HFFc6 (cell line): ENCODE results near the gene LENEP. TPM values are rescaled to one million over a fixed set of nuclear protein-coding genes. Genes with fewer than 3 reads are reported as not detected.

Experiments
- DNase-seq: peaks from one replicate; pipeline ENCODE4 v3.0.0-alpha.2; 2018
- H3K27ac Mint-ChIP-seq: 2 replicates; pipeline ENCODE4 v1.8.0; 2020; ENCODE audit warnings: mild to moderate bottlenecking, mixed read lengths
- H3K27me3 Mint-ChIP-seq: 2 replicates; pipeline ENCODE4 v1.8.0; 2021; ENCODE audit warnings: mild to moderate bottlenecking, moderate library complexity, mixed read lengths; ENCODE audit not compliant: insufficient read depth
- H3K36me3 Mint-ChIP-seq: 2 replicates; pipeline ENCODE4 v1.8.0; 2021; ENCODE audit warnings: low read depth, mixed read lengths
- H3K4me1 Mint-ChIP-seq: 2 replicates; pipeline ENCODE4 v1.8.0; 2020; ENCODE audit warnings: low read depth, mixed read lengths
- H3K4me3 Mint-ChIP-seq: 2 replicates; pipeline ENCODE4 v1.8.0; 2020; ENCODE audit warnings: mild to moderate bottlenecking, moderate library complexity, mixed read lengths
- H3K9me3 Mint-ChIP-seq: 2 replicates; pipeline ENCODE4 v1.8.0; 2020; ENCODE audit warnings: mild to moderate bottlenecking, mixed read lengths
- long read RNA-seq: library from polyadenylated mRNA; unstranded; transcript quantifications from one replicate; pipeline ENCODE4 v2.0.0, GENCODE V29; 2019
- total RNA-seq, 6 experiments: library from RNA; stranded (reverse); fragmentation: NEBNext Ultra II Directional; extraction: Animal tissue kit (Norgen Biotek cat#: 25700); gene quantifications; 2 replicates in 1 of 6; 3 replicates in 5 of 6; pipeline ENCODE4 v1.2.3, GENCODE V29; 2021
- TF ChIP-seq, protein P1 (sequence below): fragments of 200-600 bp; sonication (generic); IDR thresholded peaks from 2 replicates; pipeline ENCODE4 v1.5.0; 2021; ENCODE audit warnings: antibody characterized with exemption, mild to moderate bottlenecking

LENEP gene, protein sequence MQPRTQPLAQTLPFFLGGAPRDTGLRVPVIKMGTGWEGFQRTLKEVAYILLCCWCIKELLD
- total RNA-seq = under 1 TPM in 1 of 6 experiments, not detected in 5; 0.46 TPM
- long read RNA-seq = 0 reads

GRCh38 chr1:154993572-154994268, at the start of gene LENEP:
LENEP (plus strand) TSS chr1:154993586; CDS start chr1:154993608, 22 bp downstream.
- H3K9me3 Mint-ChIP-seq = no peaks in the 10 kb centered on the region

DNA sequence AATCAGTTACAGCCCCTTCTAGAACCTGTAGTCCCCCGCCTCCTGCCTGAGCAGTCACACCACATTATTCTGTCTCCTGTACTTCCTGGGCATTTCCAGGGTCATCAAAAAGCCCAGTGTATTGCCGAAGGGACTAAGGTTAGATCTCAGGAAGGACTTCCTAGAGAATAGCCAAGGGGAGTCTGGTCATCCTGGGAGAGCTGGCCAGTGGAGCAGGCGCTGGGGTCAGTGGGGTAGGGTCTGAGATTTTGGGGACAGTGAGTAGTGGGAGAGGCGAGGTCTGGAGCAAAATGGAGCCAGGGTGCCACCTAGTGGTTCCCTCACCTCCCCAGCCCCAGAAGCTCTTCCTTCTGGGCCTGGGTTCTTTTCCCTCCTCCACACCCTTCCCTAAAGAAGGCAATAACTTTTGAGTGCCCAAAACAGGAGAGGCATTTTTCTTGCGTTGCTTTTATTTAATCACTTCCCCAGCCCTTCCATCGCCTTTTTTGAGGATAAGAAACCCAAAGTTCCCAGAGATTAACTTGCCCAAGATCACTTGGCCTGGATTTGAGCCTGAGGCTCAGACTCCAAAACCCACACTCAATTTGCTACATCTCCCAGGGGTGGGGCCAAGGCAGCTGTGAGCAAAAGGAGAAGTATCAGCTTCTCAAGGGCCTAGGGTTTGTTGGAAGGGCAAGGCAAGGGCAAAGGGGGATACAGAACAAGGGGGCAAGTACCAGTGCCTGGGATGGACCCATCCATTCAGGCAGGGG, 49.6 kb upstream of the LENEP start:
- peaks cover 5% of the 10 kb centered on the region for H3K4me1 Mint-ChIP-seq
- no peaks in the 10 kb centered on the region for H3K36me3 Mint-ChIP-seq
- TF ChIP-seq, protein P1, sequence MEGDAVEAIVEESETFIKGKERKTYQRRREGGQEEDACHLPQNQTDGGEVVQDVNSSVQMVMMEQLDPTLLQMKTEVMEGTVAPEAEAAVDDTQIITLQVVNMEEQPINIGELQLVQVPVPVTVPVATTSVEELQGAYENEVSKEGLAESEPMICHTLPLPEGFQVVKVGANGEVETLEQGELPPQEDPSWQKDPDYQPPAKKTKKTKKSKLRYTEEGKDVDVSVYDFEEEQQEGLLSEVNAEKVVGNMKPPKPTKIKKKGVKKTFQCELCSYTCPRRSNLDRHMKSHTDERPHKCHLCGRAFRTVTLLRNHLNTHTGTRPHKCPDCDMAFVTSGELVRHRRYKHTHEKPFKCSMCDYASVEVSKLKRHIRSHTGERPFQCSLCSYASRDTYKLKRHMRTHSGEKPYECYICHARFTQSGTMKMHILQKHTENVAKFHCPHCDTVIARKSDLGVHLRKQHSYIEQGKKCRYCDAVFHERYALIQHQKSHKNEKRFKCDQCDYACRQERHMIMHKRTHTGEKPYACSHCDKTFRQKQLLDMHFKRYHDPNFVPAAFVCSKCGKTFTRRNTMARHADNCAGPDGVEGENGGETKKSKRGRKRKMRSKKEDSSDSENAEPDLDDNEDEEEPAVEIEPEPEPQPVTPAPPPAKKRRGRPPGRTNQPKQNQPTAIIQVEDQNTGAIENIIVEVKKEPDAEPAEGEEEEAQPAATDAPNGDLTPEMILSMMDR = peak; percentile 84
- no peak overlapping the region for H3K4me3 Mint-ChIP-seq
- no peak overlapping the region for H3K27ac Mint-ChIP-seq
- no peaks in the 10 kb centered on the region for H3K9me3 Mint-ChIP-seq
- DNase-seq = no peak
- peaks cover 3% of the 10 kb centered on the region; the same call in 1 of the 2 replicates for H3K27me3 Mint-ChIP-seq

More at GRCh38 chr1:154993572-154994268, at the start of gene LENEP:
- Mint-ChIP-seq H3K4me1 (peaks cover 19% of the 10 kb centered on the region), H3K27ac (peak within 1 kb of the TSS; percentile 53), H3K4me3 (no peak within 1 kb of the TSS), H3K27me3 (peaks cover 4% of the 10 kb centered on the region), H3K36me3 (no peaks in the 10 kb centered on the region)
- DNase-seq = no peak
- TF ChIP-seq, protein P1 = no peak

DNA sequence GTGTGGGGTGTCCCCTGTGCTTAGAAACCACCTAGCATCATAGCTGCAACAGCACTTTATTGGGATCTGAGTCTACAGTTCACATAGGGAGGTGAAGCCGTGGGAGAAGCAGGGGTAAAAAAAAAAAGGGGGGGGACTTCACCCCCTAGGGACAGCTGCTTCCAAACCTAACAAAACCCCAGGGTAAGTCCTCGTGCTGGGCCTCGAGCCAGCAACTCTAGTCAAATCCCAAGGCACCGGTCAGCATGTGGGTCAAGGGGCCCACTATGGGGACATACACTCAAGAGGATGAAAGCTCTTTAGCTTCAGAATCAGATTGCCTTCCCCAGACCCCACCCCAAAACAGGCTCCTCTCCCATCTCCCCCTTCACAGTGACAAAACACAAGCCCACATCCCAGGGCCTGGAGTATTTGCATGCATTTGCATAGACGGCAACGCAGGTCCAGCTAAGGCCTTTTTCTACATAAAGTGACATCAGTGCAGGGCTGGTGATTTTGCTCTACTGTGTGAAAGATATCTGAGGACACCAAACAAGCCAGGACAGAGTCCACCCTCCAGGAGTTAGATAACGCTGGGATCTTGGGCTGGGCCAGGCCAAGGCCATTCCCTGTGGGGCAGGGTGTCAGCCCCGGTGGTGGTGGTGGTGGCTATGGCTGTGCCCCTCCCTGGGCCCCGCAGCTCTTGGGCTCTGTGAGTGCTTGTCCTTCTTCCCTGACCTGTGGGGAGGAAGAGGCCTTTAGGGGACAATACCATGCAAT, 48.8 kb upstream of the LENEP start:
- Mint-ChIP-seq H3K27me3 (peaks cover 3% of the 10 kb centered on the region; the same call in 1 of the 2 replicates), H3K27ac (no peak overlapping the region), H3K36me3 (no peaks in the 10 kb centered on the region), H3K9me3 (no peaks in the 10 kb centered on the region), H3K4me1 (no peaks in the 10 kb centered on the region), H3K4me3 (no peak overlapping the region)
- no peak for DNase-seq
- TF ChIP-seq, protein P1 = no peak

DNA sequence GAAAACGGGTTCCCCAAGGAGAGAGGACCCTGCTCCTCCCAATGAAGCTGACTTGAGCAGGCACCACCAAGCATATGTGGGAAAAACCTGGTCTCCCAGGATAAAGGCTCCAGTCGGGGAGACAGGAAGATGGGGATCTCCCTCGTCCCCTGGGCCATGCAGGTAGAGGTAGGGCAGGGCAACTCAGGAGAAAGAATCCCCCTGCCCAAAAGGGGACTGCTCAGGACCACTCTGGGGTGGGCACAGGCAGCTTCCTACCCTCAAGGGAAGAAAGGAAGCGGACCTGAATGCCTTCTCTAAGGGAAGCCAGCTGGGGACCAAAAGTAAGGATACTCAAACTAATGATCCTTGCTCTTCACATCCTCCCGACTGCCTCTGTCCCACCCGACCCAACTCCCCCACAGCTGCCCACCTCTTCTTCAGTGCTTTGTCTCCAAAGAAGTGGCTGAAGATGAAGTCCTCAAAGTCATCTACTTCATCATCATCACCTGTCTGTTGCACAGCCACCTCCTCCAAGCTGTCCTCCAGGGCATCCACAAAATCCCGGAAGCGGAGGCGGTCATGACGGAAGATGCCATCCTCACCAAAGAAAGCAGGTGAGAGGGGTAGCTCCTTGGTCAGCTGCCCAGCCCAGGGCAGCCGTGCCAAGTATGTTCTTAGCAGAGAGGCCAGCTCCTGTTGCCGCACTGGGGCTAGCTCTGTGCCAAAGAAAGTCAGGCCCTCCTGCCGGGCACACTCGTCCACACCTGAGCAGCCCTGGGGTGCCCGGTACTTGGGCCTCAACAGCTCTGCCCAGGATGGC, 48.0 kb upstream of the LENEP start:
- DNase-seq = no peak
- H3K4me1 Mint-ChIP-seq = no peaks in the 10 kb centered on the region
- TF ChIP-seq, protein P1 = no peak
- peaks cover 3% of the 10 kb centered on the region; the same call in 1 of the 2 replicates for H3K27me3 Mint-ChIP-seq
- no peak overlapping the region for H3K27ac Mint-ChIP-seq
- no peaks in the 10 kb centered on the region for H3K9me3 Mint-ChIP-seq
- no peak overlapping the region for H3K4me3 Mint-ChIP-seq
- H3K36me3 Mint-ChIP-seq = no peaks in the 10 kb centered on the region
